Left renal cortex interstitium (tissue), 4 donors: ENCODE data around the gene CYB561D1. TPM values are rescaled to one million over a fixed set of nuclear protein-coding genes. Genes with fewer than 3 reads are reported as not detected.

Experiments used
- DNase-seq, 4 donors: peaks; one replicate each; pipeline ENCODE4 v3.0.0-alpha.2; 2013; ENCODE audit warnings: low read depth in 4 of 4, low spot score in 2 of 4, missing footprints in 1 of 4
- polyA plus RNA-seq, 4 donors: library from polyadenylated mRNA; unstranded; fragments of 120-200 nt; gene quantifications; one replicate each; pipeline ENCODE4 v1.2.1, GENCODE V29; 2013; ENCODE audit not compliant: insufficient read length in 4 of 4

The CYB561D1 gene
- polyA plus RNA-seq, 4 donors: 7.8 to 10.1 (median 8.9) TPM

- DNase-seq: no peak
Measured at GRCh38 chr1:109543988-109544735, 50.3 kb downstream of the CYB561D1 start.

- DNase-seq: peak in 3 of 4 donors; percentile 80 to 91 (median 81)
Measured at GRCh38 chr1:109546311-109547109, 52.6 kb downstream of the CYB561D1 start.

- DNase-seq: no peak
Measured at GRCh38 chr1:109547463-109548320, 53.8 kb downstream of the CYB561D1 start.

GRCh38 chr1:109548321-109549267, 54.7 kb downstream of the CYB561D1 start, which contains the start of gene GNAI3:
TSS of gene GNAI3 (plus strand) at chr1:109548615. CDS start at chr1:109548721, 106 bp downstream.
- peak; percentile 87 to 94 (median 90) for DNase-seq

Other genes with a start within 250 kb of the CYB561D1 start
- gene CELSR2, start 244.6 kb upstream of the CYB561D1 start, polyA plus RNA-seq: 10 to 100 TPM; 23.6 to 46.9 (median 32.9) TPM
- 10 to 100 TPM; 22.2 to 29.6 (median 27.6) TPM for gene PSRC1, start 210.9 kb upstream of the CYB561D1 start, polyA plus RNA-seq
- under 1 TPM in 2 of 4 donors, not detected in 2; 0.09 to 0.30 TPM for gene MYBPHL, start 187.1 kb upstream of the CYB561D1 start, polyA plus RNA-seq
- 10 to 100 TPM; 52.1 to 60.4 (median 56.9) TPM for gene SORT1, start 96.2 kb upstream of the CYB561D1 start, polyA plus RNA-seq
- gene PSMA5, start 67.6 kb upstream of the CYB561D1 start, polyA plus RNA-seq: 100 to 1,000 TPM in 3 of 4 donors, 10 to 100 TPM in 1; 94.8 to 123 (median 107) TPM
- gene SYPL2, start 27.5 kb upstream of the CYB561D1 start, polyA plus RNA-seq: 10 to 100 TPM in 2 of 4 donors, 1 to 10 TPM in 2; 5.6 to 14.0 (median 11.2) TPM
- gene ATXN7L2, start 10.2 kb upstream of the CYB561D1 start, polyA plus RNA-seq: 10 to 100 TPM in 3 of 4 donors, 1 to 10 TPM in 1; 6.9 to 17.7 (median 11.8) TPM
- 10 to 100 TPM in 1 of 4 donors, 1 to 10 TPM in 3; 7.2 to 10.0 (median 8.1) TPM for gene AMIGO1, start 15.6 kb downstream of the CYB561D1 start, polyA plus RNA-seq
- gene GPR61, start 45.8 kb downstream of the CYB561D1 start, polyA plus RNA-seq: 1 to 10 TPM in 2 of 4 donors, under 1 TPM in 2; 0.58 to 1.0 (median 0.81) TPM
- 10 to 100 TPM; 10.1 to 13.8 (median 12.2) TPM for gene GNAI3, start 54.5 kb downstream of the CYB561D1 start, polyA plus RNA-seq
- gene GNAT2, start 125.5 kb downstream of the CYB561D1 start, polyA plus RNA-seq: not detected
- gene AMPD2, start 125.7 kb downstream of the CYB561D1 start, polyA plus RNA-seq: 10 to 100 TPM; 40.7 to 66.9 (median 51.5) TPM
- gene GSTM4, start 162.0 kb downstream of the CYB561D1 start, polyA plus RNA-seq: 10 to 100 TPM; 49.3 to 65.5 (median 61.8) TPM
- gene GSTM2, start 174.0 kb downstream of the CYB561D1 start, polyA plus RNA-seq: 100 to 1,000 TPM; 143 to 275 (median 238) TPM
- 100 to 1,000 TPM in 1 of 4 donors, 1 to 10 TPM in 3; 1.7 to 119 (median 3.1) TPM for gene GSTM1, start 193.7 kb downstream of the CYB561D1 start, polyA plus RNA-seq
- 10 to 100 TPM; 34.2 to 55.5 (median 39.7) TPM for gene GSTM5, start 218.2 kb downstream of the CYB561D1 start, polyA plus RNA-seq
- gene GSTM3, start 246.9 kb downstream of the CYB561D1 start, polyA plus RNA-seq: 100 to 1,000 TPM; 201 to 268 (median 237) TPM